Activated naive CD4-positive, alpha-beta T cell treated with anti-CD3 and anti-CD28 coated beads, Interleukin-2, amount 50 U/mL, for 72 hours (primary cell): Measurements from ENCODE around the gene GDF2. TPM values are rescaled to one million over a fixed set of nuclear protein-coding genes. Genes with fewer than 3 reads are reported as not detected.

Source experiments
- ATAC-seq, 2 donors: fragments of 150-1000 bp; cut with Tn5 transposase; 2 replicates each; pipeline ENCODE4 v1.10.0; 2021; ENCODE audit warnings: mild to moderate bottlenecking in 2 of 2, moderate library complexity in 2 of 2
- DNase-seq, 2 donors: peaks; one replicate each; pipeline ENCODE4 v3.0.0; 2021 to 2022; ENCODE audit warnings: low spot score in 2 of 2
- H3K27ac Mint-ChIP-seq, 2 donors: one replicate each; pipeline ENCODE4 v1.8.0; 2022; ENCODE audit warnings: mild to moderate bottlenecking in 2 of 2, mixed read lengths in 2 of 2
- H3K36me3 Mint-ChIP-seq, 2 donors: one replicate each; pipeline ENCODE4 v1.8.0; 2022; ENCODE audit warnings: mixed read lengths in 2 of 2
- H3K9me3 Mint-ChIP-seq, 2 donors: one replicate each; pipeline ENCODE4 v1.8.0; 2022; ENCODE audit warnings: mixed read lengths in 2 of 2
- total RNA-seq, 2 donors: library from RNA; stranded (reverse); gene quantifications; one replicate each; pipeline ENCODE4 v1.2.3, GENCODE V29; 2022

The GDF2 gene
- total RNA-seq, 2 donors from 2014 or later: not detected

- DNase-seq (no peak), ATAC-seq (no peak)
- no peak overlapping the region for H3K27ac Mint-ChIP-seq
- no peaks in the 10 kb centered on the region for H3K36me3 Mint-ChIP-seq
- H3K9me3 Mint-ChIP-seq: no peaks in the 10 kb centered on the region
Observed at GRCh38 chr10:47336387-47337134, 14.3 kb downstream of the GDF2 start.

GRCh38 chr10:47337310-47337709 is 15.1 kb downstream of the GDF2 start:
- ATAC-seq (no peak), DNase-seq (no peak)
- no peaks in the 10 kb centered on the region for H3K9me3 Mint-ChIP-seq
- no peaks in the 10 kb centered on the region for H3K36me3 Mint-ChIP-seq
- no peak overlapping the region for H3K27ac Mint-ChIP-seq

GRCh38 chr10:47339186-47339735 is 17.0 kb downstream of the GDF2 start:
- ATAC-seq (no peak), DNase-seq (no peak)
- no peaks in the 10 kb centered on the region for H3K36me3 Mint-ChIP-seq

GRCh38 chr10:47339759-47340607 is 17.7 kb downstream of the GDF2 start:
- H3K36me3 Mint-ChIP-seq: no peaks in the 10 kb centered on the region
- peak in 1 of 2 donors; percentile 18 for ATAC-seq
- H3K9me3 Mint-ChIP-seq: no peaks in the 10 kb centered on the region
- no peak overlapping the region for H3K27ac Mint-ChIP-seq
- DNase-seq: no peak

More at GRCh38 chr10:47339186-47339735, 17.0 kb downstream of the GDF2 start:
- Mint-ChIP-seq H3K9me3 (no peaks in the 10 kb centered on the region), H3K27ac (no peak overlapping the region)

DNA sequence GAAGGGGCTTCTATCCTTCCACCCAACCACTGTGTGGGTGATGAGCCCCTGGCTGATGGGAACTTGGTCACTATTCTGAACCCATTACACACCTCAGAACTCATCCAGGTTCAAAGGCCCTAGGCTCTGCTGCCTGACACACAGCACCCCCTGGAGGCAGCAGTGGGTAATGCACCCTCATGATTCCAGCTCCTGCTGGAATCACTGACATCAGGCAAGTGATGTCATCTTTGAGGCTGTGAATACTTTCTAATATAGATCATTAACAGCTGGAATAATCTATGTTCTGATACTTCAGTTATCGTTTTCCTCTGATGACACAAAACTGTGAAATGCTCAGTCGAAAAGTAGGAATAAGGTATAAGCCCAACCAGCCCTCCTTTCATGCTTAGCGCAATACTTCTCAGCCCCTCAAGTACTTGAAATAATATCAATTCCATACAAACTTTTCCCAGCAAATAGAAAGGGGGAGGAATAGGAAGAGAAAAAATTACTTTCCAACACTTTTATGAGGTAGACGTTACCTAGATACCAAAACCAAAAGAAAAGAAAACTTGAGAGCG is 18.4 kb downstream of the GDF2 start:
- peak; percentile 59 to 63 for ATAC-seq

GRCh38 chr10:47344996-47345870 is 23.0 kb downstream of the GDF2 start:
- Mint-ChIP-seq H3K9me3 (no peaks in the 10 kb centered on the region), H3K36me3 (no peaks in the 10 kb centered on the region), H3K27ac (no peak overlapping the region)
- ATAC-seq (no peak), DNase-seq (no peak)

More for the DNA sequence above, 18.4 kb downstream of the GDF2 start:
- Mint-ChIP-seq H3K36me3 (no peaks in the 10 kb centered on the region), H3K9me3 (no peaks in the 10 kb centered on the region), H3K27ac (no peak overlapping the region)
- peak in 1 of 2 donors; percentile 80 for DNase-seq

DNA sequence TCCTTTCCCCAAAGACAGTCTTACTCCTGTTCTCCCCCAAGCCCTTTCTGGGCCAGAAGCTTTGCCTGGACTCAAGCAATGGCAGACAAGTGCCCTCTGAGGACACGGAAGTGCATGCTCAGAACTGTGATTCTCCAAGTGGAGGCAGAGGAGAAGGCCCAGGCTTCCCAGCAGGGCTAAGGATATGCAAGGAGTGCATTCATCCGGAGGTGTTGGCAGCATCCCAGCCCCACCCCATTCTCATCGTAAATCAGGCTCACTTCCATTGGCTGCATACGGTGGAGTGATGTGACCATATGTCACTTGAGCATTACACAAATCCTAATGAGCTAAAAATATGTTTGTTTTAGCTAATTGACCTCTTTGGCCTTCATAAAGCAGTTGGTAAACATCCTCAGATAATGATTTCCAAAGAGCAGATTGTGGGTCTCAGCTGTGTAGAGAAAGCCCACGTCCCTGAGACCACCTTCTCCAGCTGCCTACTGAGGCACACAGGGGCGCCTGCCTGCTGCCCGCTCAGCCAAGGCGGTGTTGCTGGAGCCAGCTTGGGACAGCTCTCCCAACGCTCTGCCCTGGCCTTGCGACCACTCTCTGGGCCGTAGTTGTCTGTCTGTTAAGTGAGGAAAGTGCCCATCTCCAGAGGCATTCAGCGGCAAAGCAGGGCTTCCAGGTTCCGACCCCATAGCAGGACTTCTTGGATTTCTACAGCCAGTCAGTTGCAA is 24.5 kb downstream of the GDF2 start:
- DNase-seq (no peak), ATAC-seq (no peak)
- Mint-ChIP-seq H3K9me3 (no peaks in the 10 kb centered on the region), H3K27ac (no peak overlapping the region), H3K36me3 (no peaks in the 10 kb centered on the region)

DNA sequence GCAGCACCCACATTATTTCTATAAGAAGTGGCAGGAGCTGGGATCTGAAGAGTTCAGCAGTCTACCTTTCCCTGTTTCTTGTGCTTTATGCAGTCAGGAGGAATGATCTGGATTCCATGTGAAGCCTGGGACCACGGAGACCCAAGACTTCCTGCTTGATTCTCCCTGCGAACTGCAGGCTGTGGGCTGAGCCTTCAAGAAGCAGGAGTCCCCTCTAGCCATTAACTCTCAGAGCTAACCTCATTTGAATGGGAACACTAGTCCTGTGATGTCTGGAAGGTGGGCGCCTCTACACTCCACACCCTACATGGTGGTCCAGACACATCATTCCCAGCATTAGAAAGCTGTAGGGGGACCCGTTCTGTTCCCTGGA is 25.0 kb downstream of the GDF2 start:
- Mint-ChIP-seq H3K27ac (no peak overlapping the region), H3K9me3 (no peaks in the 10 kb centered on the region), H3K36me3 (no peaks in the 10 kb centered on the region)
- no peak for DNase-seq
- no peak for ATAC-seq

- H3K27ac Mint-ChIP-seq: no peak within 1 kb of the TSS
- ATAC-seq (no peak), DNase-seq (no peak)
- H3K9me3 Mint-ChIP-seq: no peaks in the 10 kb centered on the region
- no peaks in the 10 kb centered on the region for H3K36me3 Mint-ChIP-seq
Observed at GRCh38 chr10:47348138-47348651, 25.9 kb downstream of the GDF2 start, which contains the start of gene RBP3. Gene RBP3 (plus strand): TSS chr10:47348363. CDS start chr10:47348485, 122 bp downstream.

- Mint-ChIP-seq H3K9me3 (no peaks in the 10 kb centered on the region), H3K27ac (no peak overlapping the region), H3K36me3 (no peaks in the 10 kb centered on the region)
- ATAC-seq: no peak
- DNase-seq: no peak
Observed at GRCh38 chr10:47348661-47349470, 26.6 kb downstream of the GDF2 start.

- ATAC-seq (no peak), DNase-seq (no peak)
- H3K27ac Mint-ChIP-seq: no peak overlapping the region
- no peaks in the 10 kb centered on the region for H3K36me3 Mint-ChIP-seq
- no peaks in the 10 kb centered on the region for H3K9me3 Mint-ChIP-seq
Observed at GRCh38 chr10:47349516-47349915, 27.3 kb downstream of the GDF2 start.

DNA sequence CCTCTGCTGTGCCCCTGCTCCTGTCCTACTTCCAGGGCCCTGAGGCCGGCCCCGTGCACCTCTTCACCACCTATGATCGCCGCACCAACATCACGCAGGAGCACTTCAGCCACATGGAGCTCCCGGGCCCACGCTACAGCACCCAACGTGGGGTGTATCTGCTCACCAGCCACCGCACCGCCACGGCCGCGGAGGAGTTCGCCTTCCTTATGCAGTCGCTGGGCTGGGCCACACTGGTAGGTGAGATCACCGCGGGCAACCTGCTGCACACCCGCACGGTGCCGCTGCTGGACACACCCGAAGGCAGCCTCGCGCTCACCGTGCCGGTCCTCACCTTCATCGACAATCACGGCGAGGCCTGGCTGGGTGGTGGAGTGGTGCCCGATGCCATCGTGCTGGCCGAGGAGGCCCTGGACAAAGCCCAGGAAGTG is 27.7 kb downstream of the GDF2 start:
- H3K9me3 Mint-ChIP-seq: no peaks in the 10 kb centered on the region
- ATAC-seq (no peak), DNase-seq (peak in 1 of 2 donors; percentile 54)
- no peaks in the 10 kb centered on the region for H3K36me3 Mint-ChIP-seq
- H3K27ac Mint-ChIP-seq: no peak overlapping the region

GRCh38 chr10:47350671-47351640 is 28.7 kb downstream of the GDF2 start:
- no peaks in the 10 kb centered on the region for H3K9me3 Mint-ChIP-seq
- no peak overlapping the region for H3K27ac Mint-ChIP-seq
- no peak for ATAC-seq

More at GRCh38 chr10:47350671-47351640, 28.7 kb downstream of the GDF2 start:
- H3K36me3 Mint-ChIP-seq: no peaks in the 10 kb centered on the region
- DNase-seq: peak in 1 of 2 donors; percentile 40
